H54 (cell line): ENCODE data around the gene AHSA1.

Source experiments
- DNase-seq: peaks from one replicate; pipeline ENCODE4 v3.0.0; 2011; ENCODE audit warnings: low spot score, mixed read lengths; ENCODE audit not compliant: insufficient read length
- FAIRE-seq: peaks from 3 replicates; lab custom pipeline; 2011; peaks lifted over from hg19 to GRCh38; lab: Jason Lieb, UNC
- POLR2A ChIP-seq: IDR thresholded peaks from 2 replicates; pipeline ENCODE4 v1.6.1; 2011; ENCODE audit warnings: low read depth, mild to moderate bottlenecking, low read length

Gene AHSA1

GRCh38 chr14:77485256-77485655 is 27.4 kb downstream of the AHSA1 start:
- no peak for TF ChIP-seq POLR2A
- DNase-seq (peak; percentile 31), FAIRE-seq (no peak)

DNA sequence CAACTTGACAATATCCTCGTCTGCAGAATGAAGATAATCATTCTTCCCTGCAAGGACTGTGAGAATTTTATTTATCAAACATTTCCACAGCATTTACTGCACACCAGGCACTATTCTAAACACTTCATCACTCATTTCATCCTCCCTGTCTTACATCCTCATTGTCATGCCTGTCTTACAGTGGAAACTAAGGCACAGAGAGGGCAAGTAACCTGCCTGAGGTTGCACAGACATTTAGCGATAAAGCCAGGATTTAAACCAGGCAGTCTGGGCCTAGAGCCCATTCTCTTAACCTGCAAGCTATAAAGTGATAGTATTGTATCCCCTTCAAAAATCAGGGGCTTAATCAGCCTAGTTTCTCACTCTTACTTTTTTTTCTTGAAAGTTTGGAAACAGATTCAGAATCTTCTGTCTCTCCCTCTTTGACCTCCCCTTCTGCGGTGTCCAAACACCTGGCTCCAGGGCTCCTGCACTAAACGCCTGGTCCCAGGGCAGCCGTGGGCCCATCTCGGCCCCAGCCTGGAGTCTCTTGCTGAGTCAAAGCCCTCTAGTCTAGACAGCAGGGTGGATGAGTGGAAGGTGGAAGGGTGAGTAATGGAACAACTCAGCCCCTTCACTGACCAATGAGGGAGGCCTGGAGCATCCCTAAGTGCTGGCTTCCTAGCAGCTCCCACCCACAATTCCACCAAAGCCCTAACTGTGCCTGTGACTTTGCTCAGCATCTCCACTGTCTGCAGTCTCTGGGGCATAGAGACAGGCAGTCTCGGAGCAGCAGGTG is 28.2 kb downstream of the AHSA1 start:
- peak; percentile 41 for FAIRE-seq
- peak; percentile 90 for DNase-seq
- no peak for TF ChIP-seq POLR2A

DNA sequence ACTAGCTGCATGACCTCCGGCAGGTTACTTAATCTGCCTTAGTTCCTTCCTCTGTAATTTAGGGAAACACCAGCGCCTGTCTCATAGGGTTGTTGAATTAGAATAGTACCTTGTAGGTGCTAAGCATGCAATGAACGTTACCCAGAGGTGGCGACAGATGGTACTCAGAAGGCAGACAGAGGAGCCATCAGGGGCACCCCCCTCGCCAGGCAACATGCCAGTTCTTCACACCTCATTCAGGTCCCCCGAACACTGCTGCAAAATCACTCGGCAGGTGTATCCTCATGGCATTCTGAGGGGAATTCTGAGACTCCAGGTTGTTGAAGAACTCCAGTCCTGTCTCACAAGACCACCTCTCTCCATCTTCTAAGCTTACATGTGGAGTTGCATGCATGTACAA is 30.7 kb downstream of the AHSA1 start:
- no peak for FAIRE-seq
- TF ChIP-seq POLR2A, result no peak

DNA sequence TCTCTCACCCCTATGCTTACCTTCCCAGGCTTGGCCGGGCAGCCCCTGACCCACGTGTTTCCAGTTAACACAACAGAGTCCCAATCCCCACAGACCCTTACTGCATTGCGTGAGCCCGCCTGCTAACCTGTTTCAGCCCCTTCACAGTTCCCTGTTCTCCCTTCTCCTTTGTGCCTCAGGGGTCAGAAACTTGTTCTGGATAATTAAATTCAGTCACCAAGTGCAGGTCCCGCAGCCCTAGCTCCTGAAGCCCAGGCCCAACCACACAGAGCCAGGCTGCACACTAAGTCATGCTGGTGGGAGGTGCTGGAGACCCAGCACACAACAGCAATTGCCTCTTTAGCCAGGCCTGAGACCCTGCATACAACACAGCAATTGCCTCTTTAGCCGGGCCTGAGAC is 31.1 kb downstream of the AHSA1 start:
- FAIRE-seq (no peak), DNase-seq (no peak)
- no peak for TF ChIP-seq POLR2A

More for the DNA sequence above, 30.7 kb downstream of the AHSA1 start:
- DNase-seq, result no peak

- no peak for FAIRE-seq
- no peak for TF ChIP-seq POLR2A
- no peak for DNase-seq
Observed at GRCh38 chr14:77490347-77490986, 32.6 kb downstream of the AHSA1 start.

DNA sequence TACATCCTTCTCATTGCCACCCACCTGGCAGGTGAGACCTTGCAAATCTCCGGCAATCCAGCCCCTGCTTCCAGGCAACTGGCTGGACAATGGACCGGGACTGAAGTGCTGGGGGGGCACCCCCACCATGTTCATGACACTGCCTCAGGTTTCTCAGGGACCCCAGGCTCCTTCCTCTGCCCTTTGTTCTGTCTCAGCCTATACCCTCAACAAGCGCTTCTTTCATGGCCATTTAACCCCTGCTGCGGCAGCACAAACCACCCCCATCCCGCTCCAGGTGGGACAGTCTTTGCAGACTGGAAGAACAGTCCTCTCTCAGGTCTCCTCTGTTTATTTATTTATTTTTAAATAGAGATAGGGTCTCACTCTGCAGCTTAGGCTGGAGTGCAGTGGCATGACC is 33.2 kb downstream of the AHSA1 start:
- no peak for TF ChIP-seq POLR2A
- DNase-seq (no peak), FAIRE-seq (no peak)

DNA sequence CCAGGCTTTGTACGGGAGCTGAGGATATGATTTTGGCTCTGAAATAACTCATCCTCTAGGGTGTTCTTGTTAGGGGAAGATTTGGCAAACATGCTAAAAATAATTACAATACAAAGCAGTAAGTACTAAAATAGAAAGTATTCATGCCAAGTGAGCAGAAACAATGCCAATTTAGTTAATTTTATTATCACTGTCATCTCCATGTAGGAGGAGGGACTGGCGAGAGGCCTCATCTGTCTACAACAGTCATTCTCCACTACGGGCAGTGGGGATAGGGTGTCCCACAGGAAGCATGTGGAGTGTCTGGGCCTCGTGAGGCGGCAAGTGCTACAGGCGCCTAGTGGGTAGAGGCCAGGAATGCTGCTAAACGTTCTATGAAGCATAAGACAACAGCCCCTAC is 37.4 kb downstream of the AHSA1 start:
- DNase-seq (no peak), FAIRE-seq (no peak)
- no peak for TF ChIP-seq POLR2A

GRCh38 chr14:77498120-77498979 is 40.5 kb downstream of the AHSA1 start, which contains the start of gene ISM2:
Gene ISM2 (minus strand): TSS chr14:77498816. CDS start chr14:77498793, 23 bp downstream.
- no peak for FAIRE-seq
- no peak for TF ChIP-seq POLR2A
- DNase-seq, result no peak

DNA sequence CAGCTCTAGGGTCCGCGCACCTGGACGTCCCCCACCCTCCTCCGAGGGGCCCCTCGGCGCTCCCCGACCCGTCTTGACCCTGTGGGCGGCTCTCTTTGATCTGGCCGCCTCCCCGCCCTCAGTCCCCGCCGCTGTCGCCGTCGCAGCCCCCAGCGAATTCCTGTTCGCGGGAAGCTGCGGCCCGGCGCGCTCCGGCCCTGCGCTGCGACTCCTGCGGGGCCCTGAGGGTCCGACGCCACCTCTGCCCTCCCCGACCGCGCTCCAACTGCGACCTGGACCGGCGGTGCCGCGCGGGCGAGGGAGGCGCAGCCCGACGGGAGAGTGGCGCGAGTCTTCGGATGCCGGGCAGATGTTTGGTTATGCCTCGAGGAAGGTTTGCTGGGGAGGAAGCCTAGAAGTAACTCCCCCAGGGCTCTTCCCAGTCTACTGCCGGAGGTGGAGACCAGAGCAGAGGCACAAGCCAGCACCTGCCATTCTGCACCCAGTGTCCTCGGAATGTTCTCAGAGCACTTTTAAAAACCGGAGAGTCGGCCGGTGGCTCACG is 41.2 kb downstream of the AHSA1 start:
- no peak for FAIRE-seq
- no peak for DNase-seq
- no peak for TF ChIP-seq POLR2A

- FAIRE-seq, result no peak
Observed at GRCh38 chr14:77502109-77502782, 44.4 kb downstream of the AHSA1 start.

GRCh38 chr14:77503138-77503537 is 45.2 kb downstream of the AHSA1 start:
- DNase-seq, result no peak
- TF ChIP-seq POLR2A, result no peak
- FAIRE-seq, result no peak

More at GRCh38 chr14:77502109-77502782, 44.4 kb downstream of the AHSA1 start:
- TF ChIP-seq POLR2A, result no peak
- DNase-seq, result no peak

DNA sequence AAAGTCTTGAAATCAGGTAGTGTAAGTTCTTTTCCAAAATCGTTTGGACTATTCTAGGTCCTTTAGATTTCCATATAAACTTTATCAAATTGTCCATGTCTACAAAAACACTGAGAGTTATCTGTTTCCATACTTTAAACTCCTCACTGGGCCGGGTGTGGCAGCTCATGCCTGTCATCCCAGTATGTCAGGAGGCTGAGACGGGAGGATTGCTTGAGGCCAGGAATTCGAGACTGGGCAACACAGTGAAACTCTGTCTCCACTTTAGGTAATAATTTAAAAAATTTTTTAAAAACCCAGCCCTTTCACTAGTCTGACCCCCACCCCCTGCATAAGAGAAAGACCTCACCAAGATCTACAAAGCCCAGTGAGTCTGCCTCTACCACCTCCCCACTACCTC is 47.1 kb downstream of the AHSA1 start:
- FAIRE-seq, result no peak

DNA sequence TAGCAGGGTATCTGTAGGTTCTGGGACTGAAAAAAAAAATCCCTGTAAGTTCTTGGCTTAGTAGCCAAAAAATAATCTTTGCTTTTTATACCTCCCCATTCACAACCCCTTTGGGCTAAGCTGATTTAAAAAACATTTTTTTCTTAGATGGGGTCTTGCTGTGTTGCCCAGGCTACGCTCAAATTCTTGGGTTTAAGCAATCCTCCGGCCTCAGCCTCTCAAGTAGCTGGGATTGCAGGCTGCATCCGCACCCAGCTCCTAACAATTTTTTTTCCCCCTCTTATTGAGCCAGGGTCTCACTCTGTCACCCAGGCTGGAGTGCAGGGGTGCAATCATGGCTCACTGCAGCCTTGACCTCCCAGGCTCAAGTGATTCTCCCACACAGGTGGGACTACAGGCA is 49.9 kb downstream of the AHSA1 start:
- FAIRE-seq, result no peak
- TF ChIP-seq POLR2A, result no peak
- no peak for DNase-seq

More for the DNA sequence above, 47.1 kb downstream of the AHSA1 start:
- DNase-seq, result no peak
- TF ChIP-seq POLR2A, result no peak

GRCh38 chr14:77508249-77508648 is 50.4 kb downstream of the AHSA1 start:
- TF ChIP-seq POLR2A, result no peak
- peak; percentile 75 for FAIRE-seq
- DNase-seq, result no peak
